SK-N-SH (cell line): ENCODE measurements around the gene ELMO1. TPM values are rescaled to one million over a fixed set of nuclear protein-coding genes. Genes with fewer than 3 reads are reported as not detected.

Experiments used
- CTCF ChIA-PET: fragments of 300-600, 350-600 bp; formaldehyde crosslinking; extraction: SDS; loops from one replicate; lab custom pipeline; 2021; lab: Yijun Ruan, JAX
- POLR2A ChIA-PET: fragments of 350-600 bp; sonication (Branson Sonifier 250); formaldehyde crosslinking; extraction: SDS; loops from one replicate; lab custom pipeline; 2020; ENCODE audit warnings: antibody characterized with exemption, inconsistent platforms; lab: Yijun Ruan, JAX
- DNase-seq: peaks from one replicate; pipeline ENCODE4 v3.0.0; 2012
- H2AFZ ChIP-seq: fragments of 200-600 bp; sonication (generic); 2 replicates; pipeline ENCODE4 v1.8.1; 2016; ENCODE audit warnings: antibody characterized with exemption, mild to moderate bottlenecking, low read depth
- H3F3A ChIP-seq: fragments of 200-600 bp; sonication (generic); replicated peaks from 2 replicates; pipeline ENCODE3; 2016; ENCODE audit warnings: antibody characterized with exemption, mild to moderate bottlenecking; ENCODE audit not compliant: insufficient read depth
- H3K27ac ChIP-seq, 2 experiments: fragments of 200-500 bp in 1 of 2; fragments of 200-600 bp in 1 of 2; sonication (Bioruptor generic) in 1 of 2; sonication (generic), shearing (Covaris generic) in 1 of 2; 2 replicates each; pipeline versions ENCODE4 v1.5.1 to v1.6.1; 2014 to 2016; ENCODE audit warnings: low read depth in 2 of 2, inconsistent platforms in 1 of 2, low read length in 1 of 2, mild to moderate bottlenecking in 1 of 2, mixed read lengths in 1 of 2
- H3K27me3 ChIP-seq: fragments of 200-600 bp; sonication (generic), shearing (Covaris generic); 2 replicates; pipeline ENCODE4 v1.6.1; 2016; ENCODE audit warnings: mixed run types; ENCODE audit not compliant: insufficient read depth
- H3K36me3 ChIP-seq, 2 experiments: fragments of 200-500 bp in 1 of 2; fragments of 200-600 bp in 1 of 2; sonication (Bioruptor generic) in 1 of 2; sonication (generic) in 1 of 2; replicated peaks in 1 of 2; 2 replicates each; pipeline versions ENCODE3 to v1.5.1; 2014 to 2016; ENCODE audit warnings: low read length in 1 of 2, mild to moderate bottlenecking in 1 of 2; ENCODE audit not compliant: insufficient read depth in 2 of 2, control insufficient read depth in 1 of 2
- H3K4me1 ChIP-seq, 2 experiments: fragments of 200-500 bp in 1 of 2; fragments of 200-600 bp in 1 of 2; sonication (Bioruptor generic) in 1 of 2; sonication (generic), shearing (Covaris generic) in 1 of 2; 2 replicates each; pipeline versions ENCODE4 v1.5.1 to v1.6.1; 2014 to 2016; ENCODE audit warnings: low read depth in 1 of 2, low read length in 1 of 2, mixed run types in 1 of 2; ENCODE audit not compliant: insufficient read depth in 2 of 2, control insufficient read depth in 1 of 2
- H3K4me2 ChIP-seq: fragments of 200-600 bp; sonication (generic), shearing (Covaris generic); 2 replicates; pipeline ENCODE4 v1.6.1; 2017; ENCODE audit warnings: mixed run types
- H3K4me3 ChIP-seq, 2 experiments: fragments of 200-500 bp in 1 of 2; fragments of 200-600 bp in 1 of 2; sonication (Bioruptor generic) in 1 of 2; sonication (generic), shearing (Covaris generic) in 1 of 2; 2 replicates each; pipeline versions ENCODE4 v1.5.1 to v1.8.1; 2014 to 2016; ENCODE audit warnings: low read depth in 2 of 2, inconsistent platforms in 1 of 2, low read length in 1 of 2, mild to moderate bottlenecking in 1 of 2, mixed read lengths in 1 of 2, moderate library complexity in 1 of 2
- H3K79me2 ChIP-seq: fragments of 200-600 bp; sonication (generic); 2 replicates; pipeline ENCODE4 v1.8.1; 2017; ENCODE audit warnings: mild to moderate bottlenecking; ENCODE audit not compliant: insufficient read depth
- H3K9ac ChIP-seq: fragments of 200-600 bp; sonication (generic); 2 replicates; pipeline ENCODE4 v1.6.1; 2017; ENCODE audit warnings: mixed run types
- H3K9me2 ChIP-seq: fragments of 200-600 bp; sonication (generic); 2 replicates; pipeline ENCODE4 v1.6.1; 2017; ENCODE audit warnings: mixed run types
- H3K9me3 ChIP-seq: fragments of 200-600 bp; sonication (generic); 2 replicates; pipeline ENCODE4 v1.6.1; 2017; ENCODE audit warnings: mixed run types, mild to moderate bottlenecking, moderate library complexity
- H4K20me1 ChIP-seq: fragments of 200-600 bp; sonication (generic); 2 replicates; pipeline ENCODE4 v1.6.1; 2017; ENCODE audit warnings: mild to moderate bottlenecking, mixed run types; ENCODE audit not compliant: insufficient read depth
- CHD2 ChIP-seq: fragments of 150-350 bp; IDR thresholded peaks from 2 replicates; pipeline ENCODE4 v1.6.1; 2018; ENCODE audit warnings: low read length; ENCODE audit not compliant: partially characterized antibody
- CTCF ChIP-seq: fragments of 200-600 bp; sonication (generic); IDR thresholded peaks from 2 replicates; pipeline ENCODE4 v1.6.1; 2017; ENCODE audit warnings: antibody characterized with exemption, mild to moderate bottlenecking, moderate library complexity
- ELF1 ChIP-seq: IDR thresholded peaks from 2 replicates; pipeline ENCODE4 v1.4.0; 2012
- FOSL2 ChIP-seq: IDR thresholded peaks from 2 replicates; pipeline ENCODE4 v1.4.0; 2012; ENCODE audit warnings: low read depth, mild to moderate bottlenecking, moderate library complexity, borderline replicate concordance
- GABPA ChIP-seq: IDR thresholded peaks from 2 replicates; pipeline ENCODE4 v1.4.0; 2012; ENCODE audit warnings: low read depth, mild to moderate bottlenecking
- JUND ChIP-seq: IDR thresholded peaks from 2 replicates; pipeline ENCODE4 v1.4.0; 2012
- NFIC ChIP-seq: IDR thresholded peaks from 2 replicates; pipeline ENCODE4 v1.4.0; 2012; ENCODE audit warnings: borderline replicate concordance
- NRF1 ChIP-seq: IDR thresholded peaks from 2 replicates; pipeline ENCODE4 v1.6.1; 2012; ENCODE audit warnings: low read depth, mild to moderate bottlenecking, low read length
- POLR2AphosphoS5 ChIP-seq: IDR thresholded peaks from 2 replicates; pipeline ENCODE4 v1.6.1; 2012; ENCODE audit warnings: low read depth, low read length
- TAF1 ChIP-seq: IDR thresholded peaks from 2 replicates; pipeline ENCODE4 v1.6.1; 2012; ENCODE audit warnings: low read depth, mild to moderate bottlenecking, low read length, moderate library complexity, borderline replicate concordance
- TCF12 ChIP-seq: IDR thresholded peaks from 2 replicates; pipeline ENCODE4 v1.4.0; 2012
- TEAD4 ChIP-seq: IDR thresholded peaks from 2 replicates; pipeline ENCODE4 v1.4.0; 2012; ENCODE audit warnings: mild to moderate bottlenecking, borderline replicate concordance; ENCODE audit not compliant: insufficient read depth
- WGBS: methylation state at CpG from one replicate; pipeline ENCODE4 v1.1.6; 2017; ENCODE audit warnings: low lambda C conversion rate; 5-methylcytosine and 5-hydroxymethylcytosine counted together
- polyA plus RNA-seq, 3 experiments: library from polyadenylated mRNA; depleted of rRNA; stranded (reverse); fragments of >200 nt; gene quantifications; 2 replicates each; pipeline ENCODE4 v1.2.3, GENCODE V29; 2012
- TF ChIP-seq, protein P1 (sequence below): IDR thresholded peaks from 2 replicates; pipeline ENCODE4; 2012
- TF ChIP-seq, protein P2 (sequence below): IDR thresholded peaks from 2 replicates; pipeline ENCODE4 v1.4.0; 2012; ENCODE audit warnings: low read depth

ELMO1 gene
- polyA plus RNA-seq, 1 of the 3 experiments (the other 2 are of a cell fraction): 0.64 TPM

DNA sequence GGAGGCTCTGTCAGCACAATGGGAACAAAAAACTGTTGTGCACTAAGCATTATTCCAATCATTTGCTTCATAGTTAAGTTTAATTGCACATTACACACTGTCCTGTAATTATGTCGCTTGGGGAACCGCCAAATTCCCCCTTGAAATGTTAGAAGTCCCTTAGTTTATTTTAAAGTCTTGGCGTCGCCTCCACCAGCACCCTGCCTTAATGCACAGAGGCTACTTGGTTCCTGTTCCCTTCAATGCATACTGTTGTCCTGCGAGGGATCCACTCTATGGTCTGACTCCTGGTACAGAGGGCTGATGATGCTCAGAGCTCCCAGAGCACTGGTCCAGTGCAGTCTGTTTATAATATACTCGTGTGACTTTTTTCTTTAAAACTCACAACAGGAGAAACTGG, 330.7 kb downstream of the ELMO1 start:
- no peaks in the 10 kb centered on the region for H4K20me1 ChIP-seq
- 41% methylated on average over 6 of the region's 6 CpGs for WGBS
- no peak overlapping the region for H2AFZ ChIP-seq
- ChIA-PET POLR2A (no interaction called here), CTCF (no interaction called here)
- H3K4me1 ChIP-seq: peaks cover 0 to 2% of the 10 kb centered on the region in 2 experiments; a peak in 1 of 4 replicates
- no peak overlapping the region for H3K27ac ChIP-seq
- H3K36me3 ChIP-seq: no peaks in the 10 kb centered on the region
- no peak overlapping the region for H3K4me3 ChIP-seq
- H3K9me3 ChIP-seq: no peaks in the 10 kb centered on the region
- H3K4me2 ChIP-seq: no peak overlapping the region
- no peaks in the 10 kb centered on the region for H3K79me2 ChIP-seq
- no peaks in the 10 kb centered on the region for H3K9me2 ChIP-seq
- DNase-seq: no peak
- H3K9ac ChIP-seq: no peak overlapping the region
- TF ChIP-seq CHD2: no peak
- no peak for TF ChIP-seq TAF1
- TF ChIP-seq ELF1: no peak
- TF ChIP-seq POLR2AphosphoS5: no peak
- no peak for TF ChIP-seq FOSL2
- TF ChIP-seq, protein P1, sequence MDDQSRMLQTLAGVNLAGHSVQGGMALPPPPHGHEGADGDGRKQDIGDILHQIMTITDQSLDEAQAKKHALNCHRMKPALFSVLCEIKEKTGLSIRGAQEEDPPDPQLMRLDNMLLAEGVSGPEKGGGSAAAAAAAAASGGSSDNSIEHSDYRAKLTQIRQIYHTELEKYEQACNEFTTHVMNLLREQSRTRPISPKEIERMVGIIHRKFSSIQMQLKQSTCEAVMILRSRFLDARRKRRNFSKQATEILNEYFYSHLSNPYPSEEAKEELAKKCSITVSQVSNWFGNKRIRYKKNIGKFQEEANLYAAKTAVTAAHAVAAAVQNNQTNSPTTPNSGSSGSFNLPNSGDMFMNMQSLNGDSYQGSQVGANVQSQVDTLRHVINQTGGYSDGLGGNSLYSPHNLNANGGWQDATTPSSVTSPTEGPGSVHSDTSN: no peak
- no peaks in the 10 kb centered on the region for H3F3A ChIP-seq
- H3K27me3 ChIP-seq: no peaks in the 10 kb centered on the region

DNA sequence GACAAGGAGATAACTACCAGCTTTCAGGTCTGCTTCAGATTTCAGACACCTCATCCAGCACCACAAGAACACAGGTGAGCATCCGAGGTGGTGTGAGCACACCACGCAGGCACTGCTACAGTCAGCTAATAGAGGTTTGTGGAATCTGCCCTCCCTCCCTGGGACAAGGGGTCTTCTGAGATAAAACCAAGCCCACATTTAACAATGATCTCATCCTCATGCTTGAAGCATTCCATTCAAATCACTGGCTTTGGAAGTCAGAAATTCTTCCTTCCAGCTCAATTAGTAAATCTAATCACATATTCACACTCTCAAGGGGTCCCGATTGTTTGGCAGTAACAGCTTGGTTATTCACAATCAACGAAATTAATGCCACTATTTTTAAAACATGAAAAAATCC, 331.4 kb downstream of the ELMO1 start:
- Histone ChIP-seq H4K20me1 (no peaks in the 10 kb centered on the region), H3K9me2 (no peaks in the 10 kb centered on the region), H2AFZ (no peak overlapping the region), H3K27me3 (no peaks in the 10 kb centered on the region), H3K9me3 (no peaks in the 10 kb centered on the region), H3K9ac (no peak overlapping the region), H3K36me3 (no peaks in the 10 kb centered on the region), H3K4me1 (peaks cover 0 to 3% of the 10 kb centered on the region in 2 experiments; a peak in 1 of 4 replicates), H3F3A (no peaks in the 10 kb centered on the region), H3K4me2 (no peak overlapping the region), H3K79me2 (no peaks in the 10 kb centered on the region), H3K4me3 (no peak overlapping the region), H3K27ac (no peak overlapping the region)
- no peak for DNase-seq
- ChIA-PET CTCF (interaction anchor here (0.7 kb wide), 1 partner anchor 130 kb away, joined by 4 read pairs; no protein-coding TSS in a partner anchor), POLR2A (no interaction called here)
- 25% methylated on average over 4 of the region's 4 CpGs for WGBS
- TF ChIP-seq JUND (no peak), NRF1 (no peak), CTCF (no peak), TCF12 (no peak), POLR2AphosphoS5 (no peak), ELF1 (no peak), TEAD4 (no peak), NFIC (no peak), GABPA (no peak), FOSL2 (no peak)
- TF ChIP-seq, protein P2, sequence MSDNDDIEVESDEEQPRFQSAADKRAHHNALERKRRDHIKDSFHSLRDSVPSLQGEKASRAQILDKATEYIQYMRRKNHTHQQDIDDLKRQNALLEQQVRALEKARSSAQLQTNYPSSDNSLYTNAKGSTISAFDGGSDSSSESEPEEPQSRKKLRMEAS: no peak
